ENCODE results near the gene GRWD1.

DNA sequence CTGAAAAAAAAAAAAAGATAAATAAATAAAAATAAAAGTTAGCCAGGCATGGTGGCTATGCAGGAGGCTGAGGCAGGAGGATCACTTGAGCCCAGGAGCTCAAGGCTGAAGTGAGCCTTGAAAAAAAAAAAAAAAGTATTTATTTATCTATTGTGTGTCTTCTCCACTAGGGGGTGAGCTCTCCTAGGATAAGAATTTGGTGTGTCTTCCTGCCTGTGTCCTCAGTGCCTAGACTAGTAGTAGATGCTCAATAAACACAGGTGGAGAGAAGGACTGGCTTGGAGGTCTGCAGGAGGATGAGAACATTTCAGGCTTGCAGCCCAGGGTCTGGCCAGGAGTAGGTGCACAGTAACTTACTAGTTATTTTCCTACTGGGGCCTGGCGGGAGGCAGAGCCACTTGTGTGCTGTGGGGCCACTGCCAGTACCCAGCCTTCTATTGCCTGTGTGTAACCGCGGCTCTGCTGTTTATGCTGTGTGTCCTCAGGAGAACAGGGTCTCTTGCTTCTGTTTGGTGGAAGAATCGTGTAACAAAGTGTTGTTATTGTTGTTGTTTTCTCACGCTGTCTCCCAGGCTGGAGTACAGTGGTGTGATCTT is 60.5 kb downstream of the GRWD1 start:
- TF ChIP-seq, protein P1, sequence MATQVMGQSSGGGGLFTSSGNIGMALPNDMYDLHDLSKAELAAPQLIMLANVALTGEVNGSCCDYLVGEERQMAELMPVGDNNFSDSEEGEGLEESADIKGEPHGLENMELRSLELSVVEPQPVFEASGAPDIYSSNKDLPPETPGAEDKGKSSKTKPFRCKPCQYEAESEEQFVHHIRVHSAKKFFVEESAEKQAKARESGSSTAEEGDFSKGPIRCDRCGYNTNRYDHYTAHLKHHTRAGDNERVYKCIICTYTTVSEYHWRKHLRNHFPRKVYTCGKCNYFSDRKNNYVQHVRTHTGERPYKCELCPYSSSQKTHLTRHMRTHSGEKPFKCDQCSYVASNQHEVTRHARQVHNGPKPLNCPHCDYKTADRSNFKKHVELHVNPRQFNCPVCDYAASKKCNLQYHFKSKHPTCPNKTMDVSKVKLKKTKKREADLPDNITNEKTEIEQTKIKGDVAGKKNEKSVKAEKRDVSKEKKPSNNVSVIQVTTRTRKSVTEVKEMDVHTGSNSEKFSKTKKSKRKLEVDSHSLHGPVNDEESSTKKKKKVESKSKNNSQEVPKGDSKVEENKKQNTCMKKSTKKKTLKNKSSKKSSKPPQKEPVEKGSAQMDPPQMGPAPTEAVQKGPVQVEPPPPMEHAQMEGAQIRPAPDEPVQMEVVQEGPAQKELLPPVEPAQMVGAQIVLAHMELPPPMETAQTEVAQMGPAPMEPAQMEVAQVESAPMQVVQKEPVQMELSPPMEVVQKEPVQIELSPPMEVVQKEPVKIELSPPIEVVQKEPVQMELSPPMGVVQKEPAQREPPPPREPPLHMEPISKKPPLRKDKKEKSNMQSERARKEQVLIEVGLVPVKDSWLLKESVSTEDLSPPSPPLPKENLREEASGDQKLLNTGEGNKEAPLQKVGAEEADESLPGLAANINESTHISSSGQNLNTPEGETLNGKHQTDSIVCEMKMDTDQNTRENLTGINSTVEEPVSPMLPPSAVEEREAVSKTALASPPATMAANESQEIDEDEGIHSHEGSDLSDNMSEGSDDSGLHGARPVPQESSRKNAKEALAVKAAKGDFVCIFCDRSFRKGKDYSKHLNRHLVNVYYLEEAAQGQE (IDR thresholded peaks at IDR 0.05; ENCODE audit: low read depth, low read length) = no peak
- TF ChIP-seq POLR2A (IDR thresholded peaks at IDR 0.05; ENCODE audit: low read depth, low read length) (no peak), NFIC (IDR thresholded peaks at IDR 0.05; ENCODE audit: low read depth, low read length) (no peak), EED (IDR thresholded peaks at IDR 0.05; ENCODE audit: low read depth) (no peak), POLR2AphosphoS2 (IDR thresholded peaks at IDR 0.05; ENCODE audit: low read depth, low read length) (no peak), KDM1A (IDR thresholded peaks at IDR 0.05; ENCODE audit: borderline replicate concordance) (no peak)

Measured in GM12878 (cell line).